ENCODE results near the gene REPIN1.
A peak's percentile ranks its signal among the peaks of the same experiment; 100 is the strongest.

Gene REPIN1

GRCh38 chr7:150408393-150409299, 40.0 kb downstream of the REPIN1 start:
- DNase-seq: no peak

GRCh38 chr7:150409300-150410030, 40.8 kb downstream of the REPIN1 start:
- DNase-seq: no peak

GRCh38 chr7:150410131-150410530, 41.5 kb downstream of the REPIN1 start:
- no peak for DNase-seq

- DNase-seq: no peak
Observed at GRCh38 chr7:150410680-150411346, 42.2 kb downstream of the REPIN1 start.

- no peak for DNase-seq
Observed at GRCh38 chr7:150411606-150412005, 43.0 kb downstream of the REPIN1 start.

GRCh38 chr7:150412016-150412415, 43.4 kb downstream of the REPIN1 start:
- DNase-seq: no peak

GRCh38 chr7:150412518-150413488, 44.2 kb downstream of the REPIN1 start:
- DNase-seq: no peak

- DNase-seq: no peak
Observed at GRCh38 chr7:150413640-150414081, 45.0 kb downstream of the REPIN1 start.

GRCh38 chr7:150415161-150416153, 46.8 kb downstream of the REPIN1 start:
- DNase-seq: peak in 1 of 2 donors; percentile 13

GRCh38 chr7:150417239-150417638, 48.6 kb downstream of the REPIN1 start:
- peak in 1 of 2 donors; percentile 6 for DNase-seq

- peak in 1 of 2 donors; percentile 4 for DNase-seq
Observed at GRCh38 chr7:150417863-150418262, 49.2 kb downstream of the REPIN1 start.

GRCh38 chr7:150420242-150420641, 51.6 kb downstream of the REPIN1 start:
- DNase-seq: no peak

- DNase-seq: peak; percentile 89
Observed at GRCh38 chr7:150420987-150421674, 52.5 kb downstream of the REPIN1 start.

GRCh38 chr7:150421831-150422230, 53.2 kb downstream of the REPIN1 start:
- DNase-seq: no peak
